SK-N-MC (cell line): ENCODE results near the gene LRIG3.

Source experiments
- EZH2 ChIP-seq: fragments of 200-600 bp; sonication (generic); IDR thresholded peaks from one replicate; pipeline ENCODE4 v1.6.1; 2017; ENCODE audit warnings: antibody characterized with exemption
- FOXP2 ChIP-seq: optimal IDR thresholded peaks from 2 replicates; pipeline ENCODE3; 2011; ENCODE audit warnings: mild to moderate bottlenecking, moderate library complexity; ENCODE audit not compliant: insufficient read depth; ENCODE audit errors: extremely low read length, control extremely low read depth
- POLR2AphosphoS5 ChIP-seq: IDR thresholded peaks from 2 replicates; pipeline ENCODE4 v1.6.1; 2012; ENCODE audit warnings: mild to moderate bottlenecking, low read depth, low read length, borderline replicate concordance

DNA sequence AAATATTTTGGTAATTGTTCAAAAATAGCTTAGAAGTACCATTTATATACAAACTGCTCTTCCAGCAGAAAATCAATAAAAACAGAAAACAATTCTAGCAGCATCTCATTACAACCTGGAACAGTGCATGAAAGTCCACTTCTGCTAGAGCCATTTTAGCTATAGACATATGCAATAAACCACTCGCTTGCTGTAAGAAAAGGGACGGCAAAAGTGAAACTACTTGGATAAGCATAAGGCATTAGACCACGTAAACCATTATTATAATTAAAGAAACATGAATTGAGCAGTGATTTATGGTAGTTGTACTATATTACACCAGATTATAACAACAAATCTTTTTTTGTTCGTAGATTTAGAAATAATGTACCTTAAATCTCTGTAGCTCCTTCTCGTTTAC is 48.7 kb downstream of the LRIG3 start:
- no peak for TF ChIP-seq POLR2AphosphoS5
- TF ChIP-seq EZH2 = no peak
- TF ChIP-seq FOXP2 = no peak
